Endothelial cell of umbilical vein (primary cell): ENCODE data around the gene RNASET2. TPM values are rescaled to one million over a fixed set of nuclear protein-coding genes. Genes with fewer than 3 reads are reported as not detected.

ENCODE experiments used
- BruUV-seq: library from RNA; stranded (reverse); fragments of 400-500 nt; replicated peaks from 2 replicates; lab custom pipeline; 2021; lab: Mats Ljungman, UMichigan
- CTCF ChIA-PET: fragments of 300-600, 350-600 bp; sonication (Branson Sonifier 250); formaldehyde crosslinking; loops from one replicate; lab custom pipeline; 2021; ENCODE audit warnings: antibody characterized with exemption, inconsistent platforms; lab: Charles Lee
- POLR2A ChIA-PET: fragments of 300-600, 350-600 bp; sonication (Branson Sonifier 250); formaldehyde crosslinking; loops from one replicate; lab custom pipeline; 2021; ENCODE audit warnings: antibody characterized with exemption, inconsistent platforms; lab: Charles Lee
- DNase-seq: peaks from one replicate; pipeline ENCODE4 v3.0.0-alpha.2; 2011; ENCODE audit warnings: low read depth, low spot score
- FAIRE-seq: peaks from 2 replicates; lab custom pipeline; 2011; peaks lifted over from hg19 to GRCh38; lab: Jason Lieb, UNC
- H2AFZ ChIP-seq: 2 replicates; pipeline ENCODE4 v1.6.0; 2012; ENCODE audit warnings: low read depth, low read length, control low read depth, inconsistent platforms
- H3K27ac ChIP-seq: 2 replicates; pipeline ENCODE4 v1.5.1; 2011; ENCODE audit warnings: low read depth, mild to moderate bottlenecking, control low read depth, low read length, moderate library complexity; ENCODE audit not compliant: insufficient read depth
- H3K27me3 ChIP-seq, 2 experiments: 2 replicates each; pipeline versions ENCODE4 v1.6.0 to v1.6.1; 2011; ENCODE audit warnings: low read length in 2 of 2, mixed read lengths in 1 of 2; ENCODE audit not compliant: control insufficient read depth in 2 of 2, insufficient read depth in 2 of 2
- H3K36me3 ChIP-seq, 2 experiments: 2 replicates in 1 of 2; 3 replicates in 1 of 2; pipeline ENCODE4 v1.5.1; 2011; ENCODE audit warnings: low read length in 2 of 2, mild to moderate bottlenecking in 1 of 2, moderate library complexity in 1 of 2; ENCODE audit not compliant: control insufficient read depth in 2 of 2, insufficient read depth in 2 of 2; ENCODE audit errors: extremely low read depth in 1 of 2
- H3K4me1 ChIP-seq: 3 replicates; pipeline ENCODE4 v1.5.1; 2011; ENCODE audit warnings: mild to moderate bottlenecking, low read length; ENCODE audit not compliant: control insufficient read depth, insufficient read depth; ENCODE audit errors: extremely low read depth
- H3K4me2 ChIP-seq: 2 replicates; pipeline ENCODE4 v1.6.1; 2011; ENCODE audit warnings: low read length, control low read depth, mixed read lengths; ENCODE audit not compliant: insufficient read depth
- H3K4me3 ChIP-seq, 3 experiments: fragments of 200-600 bp in 1 of 3; sonication (generic), shearing (Covaris generic) in 1 of 3; replicated peaks in 1 of 3; 2 replicates each; pipeline ENCODE4 v1.5.1; 2011 to 2016; ENCODE audit warnings: control low read depth in 3 of 3, low read length in 3 of 3, mild to moderate bottlenecking in 2 of 3, inconsistent platforms in 1 of 3, low read depth in 1 of 3, moderate library complexity in 1 of 3; ENCODE audit not compliant: insufficient read depth in 1 of 3
- H3K79me2 ChIP-seq: 2 replicates; pipeline ENCODE4 v1.6.0; 2012; ENCODE audit warnings: low read length, inconsistent platforms; ENCODE audit not compliant: control insufficient read depth, insufficient read depth
- H3K9ac ChIP-seq: replicated peaks from 2 replicates; pipeline ENCODE3; 2011; ENCODE audit warnings: low read length, control low read depth; ENCODE audit not compliant: insufficient read depth; ENCODE audit errors: extremely low read depth
- H3K9me1 ChIP-seq: replicated peaks from 3 replicates; pipeline ENCODE4 v1.6.0; 2011; ENCODE audit warnings: mild to moderate bottlenecking, low read length; ENCODE audit not compliant: control insufficient read depth, insufficient read depth; ENCODE audit errors: extremely low read depth
- H3K9me3 ChIP-seq: replicated peaks from 2 replicates; pipeline ENCODE4 v1.5.1; 2012; ENCODE audit warnings: low read length, inconsistent platforms; ENCODE audit not compliant: control insufficient read depth, insufficient read depth
- H4K20me1 ChIP-seq: replicated peaks from 2 replicates; pipeline ENCODE3; 2011; ENCODE audit warnings: mild to moderate bottlenecking, low read length; ENCODE audit not compliant: control insufficient read depth, insufficient read depth; ENCODE audit errors: extremely low read depth
- EZH2 ChIP-seq: IDR thresholded peaks from 2 replicates; pipeline ENCODE4 v1.6.1; 2012; ENCODE audit warnings: borderline replicate concordance, low read depth, mild to moderate bottlenecking, moderate library complexity, low read length, inconsistent platforms; ENCODE audit not compliant: severe bottlenecking
- FOS ChIP-seq: IDR thresholded peaks from 2 replicates; pipeline ENCODE4 v1.6.1; 2011; ENCODE audit warnings: mild to moderate bottlenecking, low read length, moderate library complexity, borderline replicate concordance; ENCODE audit not compliant: insufficient read depth
- GATA2 ChIP-seq: IDR thresholded peaks from 2 replicates; pipeline ENCODE4 v1.7.0; 2011; ENCODE audit warnings: low read depth, mild to moderate bottlenecking, moderate library complexity, mixed read lengths, low read length; ENCODE audit not compliant: insufficient read length, insufficient read depth
- JUN ChIP-seq: IDR thresholded peaks from 2 replicates; pipeline ENCODE4 v1.6.1; 2011; ENCODE audit warnings: borderline replicate concordance, low read depth; ENCODE audit not compliant: insufficient read length, insufficient read depth
- MYC ChIP-seq: IDR thresholded peaks from one replicate; pipeline ENCODE4 v1.6.1; 2011; ENCODE audit warnings: mild to moderate bottlenecking, low read depth, low read length
- POLR2A ChIP-seq: IDR thresholded peaks from 2 replicates; pipeline ENCODE4 v1.6.1; 2012; ENCODE audit warnings: low read depth, mild to moderate bottlenecking, control low read depth, low read length
- POLR2AphosphoS5 ChIP-seq: IDR thresholded peaks from 2 replicates; pipeline ENCODE4 v1.6.1; 2012; ENCODE audit warnings: low read depth, mild to moderate bottlenecking, control low read depth, low read length, moderate library complexity; ENCODE audit not compliant: insufficient read depth
- dilution Hi-C: fragments of 300-500 bp; cut with MboI; formaldehyde crosslinking; loops from one replicate; pipeline ENCODE4 v1.15.0; 2019; ENCODE audit warnings: low sequenced_read_pairs; ENCODE audit not compliant: extremely low pct_ligation_motif_present
- intact Hi-C: fragments of 100-400 bp; cut with micrococcal nuclease; formaldehyde crosslinking; loops from one replicate; pipeline ENCODE4 v1.10.0; 2022
- polyA plus RNA-seq, 4 experiments: library from polyadenylated mRNA; depleted of rRNA in 3 of 4; stranded (reverse) in 3 of 4; unstranded in 1 of 4; fragments of >200 nt; gene quantifications; 2 replicates each; pipeline versions ENCODE4 v1.2.1 to v1.2.3, GENCODE V29; 2011 to 2012; ENCODE audit warnings: missing spikeins in 1 of 4
- total RNA-seq: library from RNA; stranded (reverse); gene quantifications from 2 replicates; pipeline ENCODE4 v1.2.3, GENCODE V29; 2021
- TF ChIP-seq, protein P1 (sequence below), 2 donors: IDR thresholded peaks; 1 replicate in 1 of 2; 2 replicates in 1 of 2; pipeline ENCODE4 v1.5.1; 2011; ENCODE audit warnings: low read length in 2 of 2, mild to moderate bottlenecking in 2 of 2, moderate library complexity in 2 of 2, control low read depth in 1 of 2, inconsistent platforms in 1 of 2, low read depth in 1 of 2; ENCODE audit not compliant: insufficient read depth in 1 of 2; ENCODE audit errors: extremely low read depth in 1 of 2
- TF ChIP-seq, protein P2 (sequence below): IDR thresholded peaks from 2 replicates; pipeline ENCODE4 v1.6.1; 2011; ENCODE audit not compliant: insufficient read depth, insufficient read length

Gene RNASET2
- total and polyA plus RNA-seq, 2 donors (not counting 3 experiments of a cell fraction or from before 2014, with no cell fraction given): 10.7 to 11.4 TPM

DNA sequence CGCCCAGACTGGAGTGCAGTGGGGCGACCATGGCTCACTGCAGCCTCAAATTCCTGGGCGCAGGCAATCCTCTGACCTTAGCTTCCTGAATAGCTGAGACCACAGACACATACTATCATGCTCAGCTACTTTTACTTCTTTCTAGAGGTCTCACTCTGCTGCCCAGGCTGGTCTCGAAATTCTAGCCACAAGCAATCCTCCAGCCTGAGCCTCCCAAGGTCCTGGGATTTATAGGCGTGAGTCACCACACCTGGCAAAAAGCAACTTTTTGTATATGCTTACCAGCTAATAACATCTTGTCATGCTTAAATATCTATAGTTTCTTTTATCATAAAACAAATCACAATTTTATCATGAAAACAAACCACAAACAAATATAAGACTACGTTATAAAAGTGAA is 23.0 kb downstream of the RNASET2 start:
- dilution Hi-C loops: no loop called here
- FAIRE-seq: no peak
- Histone ChIP-seq H3K36me3 (no peaks in the 10 kb centered on the region), H3K4me1 (no peaks in the 10 kb centered on the region), H3K9me1 (no peaks in the 10 kb centered on the region), H4K20me1 (no peaks in the 10 kb centered on the region), H3K27me3 (no peaks in the 10 kb centered on the region), H3K9ac (no peak overlapping the region), H3K4me2 (no peak overlapping the region), H2AFZ (no peak overlapping the region), H3K9me3 (no peaks in the 10 kb centered on the region), H3K27ac (no peak overlapping the region), H3K4me3 (no peak overlapping the region), H3K79me2 (no peaks in the 10 kb centered on the region)
- ChIA-PET POLR2A (no interaction called here), CTCF (interaction anchor here (1.9 kb wide), 1 partner anchor 18 kb away, joined by 6 read pairs; no protein-coding TSS in a partner anchor)
- intact Hi-C loops: no loop called here
- DNase-seq: no peak
- TF ChIP-seq EZH2: no peak
- no peak for TF ChIP-seq POLR2A
- TF ChIP-seq, protein P1, sequence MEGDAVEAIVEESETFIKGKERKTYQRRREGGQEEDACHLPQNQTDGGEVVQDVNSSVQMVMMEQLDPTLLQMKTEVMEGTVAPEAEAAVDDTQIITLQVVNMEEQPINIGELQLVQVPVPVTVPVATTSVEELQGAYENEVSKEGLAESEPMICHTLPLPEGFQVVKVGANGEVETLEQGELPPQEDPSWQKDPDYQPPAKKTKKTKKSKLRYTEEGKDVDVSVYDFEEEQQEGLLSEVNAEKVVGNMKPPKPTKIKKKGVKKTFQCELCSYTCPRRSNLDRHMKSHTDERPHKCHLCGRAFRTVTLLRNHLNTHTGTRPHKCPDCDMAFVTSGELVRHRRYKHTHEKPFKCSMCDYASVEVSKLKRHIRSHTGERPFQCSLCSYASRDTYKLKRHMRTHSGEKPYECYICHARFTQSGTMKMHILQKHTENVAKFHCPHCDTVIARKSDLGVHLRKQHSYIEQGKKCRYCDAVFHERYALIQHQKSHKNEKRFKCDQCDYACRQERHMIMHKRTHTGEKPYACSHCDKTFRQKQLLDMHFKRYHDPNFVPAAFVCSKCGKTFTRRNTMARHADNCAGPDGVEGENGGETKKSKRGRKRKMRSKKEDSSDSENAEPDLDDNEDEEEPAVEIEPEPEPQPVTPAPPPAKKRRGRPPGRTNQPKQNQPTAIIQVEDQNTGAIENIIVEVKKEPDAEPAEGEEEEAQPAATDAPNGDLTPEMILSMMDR (IDR thresholded peaks at IDR 0.05; ENCODE audit: extremely low read depth in 1 of 2, insufficient read depth in 1 of 2, low read depth in 1 of 2, low read length in 2 of 2): no peak
- BruUV-seq: no TSS peak

DNA sequence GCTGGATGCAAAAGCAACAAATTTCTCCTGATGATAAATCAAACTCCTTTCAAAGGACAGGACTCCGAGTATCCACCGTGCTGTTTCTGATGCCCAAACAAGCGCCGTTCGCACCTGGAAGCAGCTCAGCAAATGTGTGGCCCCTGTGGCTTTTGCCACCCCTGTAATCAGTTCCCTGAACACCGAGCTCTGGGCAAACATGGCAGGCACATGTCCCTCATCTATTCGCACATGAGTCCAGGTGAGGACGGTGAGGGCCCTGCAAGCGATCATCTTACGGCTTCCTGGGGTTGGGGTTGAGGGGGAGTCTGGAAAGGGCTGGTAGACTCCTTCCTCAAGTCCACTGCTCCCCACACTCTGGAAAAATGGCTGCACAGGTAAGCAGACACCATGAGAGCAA is 23.7 kb downstream of the RNASET2 start:
- no TSS peak for BruUV-seq
- H2AFZ ChIP-seq: no peak overlapping the region
- dilution Hi-C loops (no loop called here), intact Hi-C loops (no loop called here)
- no peak for DNase-seq
- H3K27me3 ChIP-seq: no peaks in the 10 kb centered on the region
- TF ChIP-seq GATA2: no peak
- TF ChIP-seq JUN: no peak
- no peak for TF ChIP-seq POLR2AphosphoS5
- TF ChIP-seq FOS: no peak
- TF ChIP-seq, protein P2, sequence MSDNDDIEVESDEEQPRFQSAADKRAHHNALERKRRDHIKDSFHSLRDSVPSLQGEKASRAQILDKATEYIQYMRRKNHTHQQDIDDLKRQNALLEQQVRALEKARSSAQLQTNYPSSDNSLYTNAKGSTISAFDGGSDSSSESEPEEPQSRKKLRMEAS: no peak
- no peak for TF ChIP-seq POLR2A
- TF ChIP-seq, protein P1 (IDR thresholded peaks at IDR 0.05; ENCODE audit: extremely low read depth in 1 of 2, insufficient read depth in 1 of 2, low read depth in 1 of 2, low read length in 2 of 2): no peak
- no peak for TF ChIP-seq EZH2
- TF ChIP-seq MYC: no peak
- H3K27ac ChIP-seq: no peak overlapping the region
- H3K9me3 ChIP-seq: no peaks in the 10 kb centered on the region
- no peaks in the 10 kb centered on the region for H3K36me3 ChIP-seq
- CTCF ChIA-PET: interaction anchor here (1.0 to 1.9 kb wide), 2 partner anchors 19 kb away, joined by 5 to 6 read pairs; no protein-coding TSS in a partner anchor
- H4K20me1 ChIP-seq: no peaks in the 10 kb centered on the region
- H3K9me1 ChIP-seq: no peaks in the 10 kb centered on the region
- FAIRE-seq: no peak
- no peaks in the 10 kb centered on the region for H3K4me1 ChIP-seq
- POLR2A ChIA-PET: no interaction called here
- no peak overlapping the region for H3K4me3 ChIP-seq
- no peak overlapping the region for H3K9ac ChIP-seq
- no peak overlapping the region for H3K4me2 ChIP-seq
- H3K79me2 ChIP-seq: no peaks in the 10 kb centered on the region
